Activated T-cell treated with anti-CD3 and anti-CD28 coated beads, Interleukin-2, amount 50 U/mL, for 4 hours (primary cell): ENCODE measurements around the gene SCAF8. TPM values are rescaled to one million over a fixed set of nuclear protein-coding genes. Genes with fewer than 3 reads are reported as not detected.
"Not testable (repeated sequence)": the region's sequence is repeated elsewhere in the genome, so short reads cannot be mapped to it uniquely, and the experiment has no call there.

ENCODE experiments used
- ATAC-seq, 2 donors: fragments of 200-7000 bp; cut with Tn5 transposase; one replicate each; pipeline ENCODE4 v1.10.0; 2021
- DNase-seq: peaks from one replicate; pipeline ENCODE4 v3.0.0-alpha.2; 2020
- H3K27me3 Mint-ChIP-seq: one replicate; pipeline ENCODE4 v1.8.0; 2021; ENCODE audit warnings: low read depth, mixed read lengths
- H3K36me3 Mint-ChIP-seq: one replicate; pipeline ENCODE4 v1.8.0; 2022; ENCODE audit warnings: mixed read lengths; ENCODE audit not compliant: insufficient read depth
- H3K4me1 Mint-ChIP-seq: one replicate; pipeline ENCODE4 v1.8.0; 2021; ENCODE audit warnings: low read depth, mixed read lengths
- H3K4me3 Mint-ChIP-seq: one replicate; pipeline ENCODE4 v1.8.0; 2021; ENCODE audit warnings: mild to moderate bottlenecking, moderate library complexity, mixed read lengths
- H3K9me3 Mint-ChIP-seq: one replicate; pipeline ENCODE4 v1.8.0; 2021; ENCODE audit warnings: mixed read lengths
- total RNA-seq, 3 donors: library from RNA; stranded (reverse); gene quantifications; one replicate each; pipeline ENCODE4 v1.2.1, GENCODE V29; 2021

The SCAF8 gene
- total RNA-seq, result 10 to 100 TPM; 39.1 to 43.4 (median 43.1) TPM

- H3K36me3 Mint-ChIP-seq, result peaks cover 9% of the 10 kb centered on the region
- peaks cover 38% of the 10 kb centered on the region for H3K4me1 Mint-ChIP-seq
- H3K4me3 Mint-ChIP-seq, result peak within 1 kb of the TSS; percentile 91
- ATAC-seq (peak; percentile 74 to 75), DNase-seq (peak; percentile 82)
- H3K27me3 Mint-ChIP-seq, result no peaks in the 10 kb centered on the region
- no peaks in the 10 kb centered on the region for H3K9me3 Mint-ChIP-seq
Measured at GRCh38 chr6:154733183-154733625, at the start of gene SCAF8. TSS of gene SCAF8 (plus strand) at chr6:154733416. CDS start at chr6:154733901, 485 bp downstream.

- DNase-seq (no peak), ATAC-seq (peak; percentile 86 to 92)
- no peaks in the 10 kb centered on the region for H3K9me3 Mint-ChIP-seq
- no peaks in the 10 kb centered on the region for H3K36me3 Mint-ChIP-seq
- peak overlapping the region; percentile 27 for H3K4me3 Mint-ChIP-seq
- H3K27me3 Mint-ChIP-seq, result no peaks in the 10 kb centered on the region
- peaks cover 11% of the 10 kb centered on the region for H3K4me1 Mint-ChIP-seq
Measured at GRCh38 chr6:154683756-154684523, 49.3 kb upstream of the SCAF8 start.

GRCh38 chr6:154686162-154686561 is 47.1 kb upstream of the SCAF8 start:
- H3K4me3 Mint-ChIP-seq, result no peak overlapping the region
- no peak for DNase-seq
- no peaks in the 10 kb centered on the region for H3K27me3 Mint-ChIP-seq
- ATAC-seq, result no peak
- H3K36me3 Mint-ChIP-seq, result no peaks in the 10 kb centered on the region
- H3K4me1 Mint-ChIP-seq, result peaks cover 11% of the 10 kb centered on the region
- no peaks in the 10 kb centered on the region for H3K9me3 Mint-ChIP-seq

- DNase-seq (no peak), ATAC-seq (no peak)
- Mint-ChIP-seq H3K36me3 (no peaks in the 10 kb centered on the region), H3K4me1 (no peaks in the 10 kb centered on the region), H3K4me3 (no peak overlapping the region), H3K9me3 (no peaks in the 10 kb centered on the region), H3K27me3 (no peaks in the 10 kb centered on the region)
Measured at GRCh38 chr6:154689493-154690255, 43.5 kb upstream of the SCAF8 start.

- ATAC-seq, result no peak
- Mint-ChIP-seq H3K4me1 (no peaks in the 10 kb centered on the region), H3K9me3 (no peaks in the 10 kb centered on the region), H3K4me3 (no peak overlapping the region), H3K27me3 (no peaks in the 10 kb centered on the region), H3K36me3 (no peaks in the 10 kb centered on the region)
- DNase-seq, result no peak
Measured at GRCh38 chr6:154690857-154691256, 42.4 kb upstream of the SCAF8 start.

GRCh38 chr6:154696661-154697060 is 36.6 kb upstream of the SCAF8 start:
- ATAC-seq, result no peak
- Mint-ChIP-seq H3K27me3 (peaks cover 2% of the 10 kb centered on the region), H3K9me3 (no peaks in the 10 kb centered on the region)

GRCh38 chr6:154703124-154703523 is 30.1 kb upstream of the SCAF8 start:
- ATAC-seq (no peak), DNase-seq (no peak)
- no peaks in the 10 kb centered on the region for H3K36me3 Mint-ChIP-seq
- peaks cover 11% of the 10 kb centered on the region for H3K27me3 Mint-ChIP-seq
- no peak overlapping the region for H3K4me3 Mint-ChIP-seq
- no peaks in the 10 kb centered on the region for H3K4me1 Mint-ChIP-seq
- no peaks in the 10 kb centered on the region for H3K9me3 Mint-ChIP-seq

More at GRCh38 chr6:154696661-154697060, 36.6 kb upstream of the SCAF8 start:
- H3K36me3 Mint-ChIP-seq, result no peaks in the 10 kb centered on the region
- no peaks in the 10 kb centered on the region for H3K4me1 Mint-ChIP-seq
- no peak for DNase-seq
- H3K4me3 Mint-ChIP-seq, result no peak overlapping the region

- DNase-seq, result no peak
- ATAC-seq, result no peak
- peaks cover 12% of the 10 kb centered on the region for H3K27me3 Mint-ChIP-seq
- H3K9me3 Mint-ChIP-seq, result no peaks in the 10 kb centered on the region
- no peak overlapping the region for H3K4me3 Mint-ChIP-seq
- H3K4me1 Mint-ChIP-seq, result no peaks in the 10 kb centered on the region
- H3K36me3 Mint-ChIP-seq, result no peaks in the 10 kb centered on the region
Measured at GRCh38 chr6:154705471-154706113, 27.6 kb upstream of the SCAF8 start.

GRCh38 chr6:154706389-154706788 is 26.8 kb upstream of the SCAF8 start:
- no peaks in the 10 kb centered on the region for H3K36me3 Mint-ChIP-seq
- no peak overlapping the region for H3K4me3 Mint-ChIP-seq
- H3K9me3 Mint-ChIP-seq, result no peaks in the 10 kb centered on the region
- ATAC-seq (no peak), DNase-seq (no peak)
- no peaks in the 10 kb centered on the region for H3K4me1 Mint-ChIP-seq
- H3K27me3 Mint-ChIP-seq, result peaks cover 12% of the 10 kb centered on the region

- Mint-ChIP-seq H3K36me3 (no peaks in the 10 kb centered on the region), H3K9me3 (no peaks in the 10 kb centered on the region), H3K27me3 (peaks cover 5% of the 10 kb centered on the region), H3K4me1 (no peaks in the 10 kb centered on the region), H3K4me3 (no peak overlapping the region)
- no peak for DNase-seq
- no peak for ATAC-seq
Measured at GRCh38 chr6:154709621-154710020, 23.6 kb upstream of the SCAF8 start.

GRCh38 chr6:154710689-154711088 is 22.5 kb upstream of the SCAF8 start:
- Mint-ChIP-seq H3K4me3 (no peak overlapping the region), H3K9me3 (no peaks in the 10 kb centered on the region), H3K4me1 (no peaks in the 10 kb centered on the region), H3K36me3 (no peaks in the 10 kb centered on the region), H3K27me3 (peaks cover 5% of the 10 kb centered on the region)
- ATAC-seq, result no peak
- no peak for DNase-seq

GRCh38 chr6:154715446-154715845 is 17.8 kb upstream of the SCAF8 start:
- Mint-ChIP-seq H3K27me3 (no peaks in the 10 kb centered on the region), H3K4me1 (no peaks in the 10 kb centered on the region), H3K36me3 (no peaks in the 10 kb centered on the region), H3K4me3 (no peak overlapping the region), H3K9me3 (peaks cover 10% of the 10 kb centered on the region)
- DNase-seq (no peak), ATAC-seq (no peak)

- H3K36me3 Mint-ChIP-seq, DNase-seq, H3K27me3 Mint-ChIP-seq, H3K4me1 Mint-ChIP-seq, H3K9me3 Mint-ChIP-seq, H3K4me3 Mint-ChIP-seq, ATAC-seq: not testable (repeated sequence)
Measured at GRCh38 chr6:154716350-154716749, 16.9 kb upstream of the SCAF8 start.

- peaks cover 11% of the 10 kb centered on the region for H3K27me3 Mint-ChIP-seq
- no peaks in the 10 kb centered on the region for H3K36me3 Mint-ChIP-seq
- H3K4me3 Mint-ChIP-seq, result no peak overlapping the region
- ATAC-seq, result no peak
- no peak for DNase-seq
- peaks cover 10% of the 10 kb centered on the region for H3K9me3 Mint-ChIP-seq
- H3K4me1 Mint-ChIP-seq, result no peaks in the 10 kb centered on the region
Measured at GRCh38 chr6:154719433-154719832, 13.8 kb upstream of the SCAF8 start.
